ENCODE data around the gene NLGN1.
"Not testable (repeated sequence)": the region's sequence is repeated elsewhere in the genome, so short reads cannot be mapped to it uniquely, and the experiment has no call there.

NLGN1 gene

DNA sequence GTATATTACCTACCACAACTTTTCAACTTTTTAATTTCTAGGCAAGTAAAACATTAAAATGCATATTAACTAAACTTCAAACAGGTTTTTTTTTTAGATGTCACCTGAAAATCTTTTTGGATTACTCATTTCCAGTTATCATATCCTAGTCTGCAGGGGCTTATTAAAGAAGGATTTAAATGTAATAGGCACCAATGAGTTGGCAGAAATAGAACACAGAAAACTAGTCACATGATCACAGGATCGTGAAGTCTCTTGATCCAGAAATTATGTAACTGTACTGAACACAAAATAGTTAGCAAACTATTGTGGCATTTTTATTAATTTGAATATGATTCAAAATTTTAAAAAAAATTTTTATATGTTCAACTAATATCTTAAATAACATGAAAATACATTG, 807.2 kb downstream of the NLGN1 start:
- Histone ChIP-seq H3K27me3 (ENCODE audit: control insufficient read depth, insufficient read depth, low read length) (no peaks in the 10 kb centered on the region), H3K9me3 (ENCODE audit: control insufficient read depth, insufficient read depth, low read depth, low read length) (no peaks in the 10 kb centered on the region), H3K9ac (ENCODE audit: low read length) (no peak overlapping the region), H3K36me3 (ENCODE audit: control insufficient read depth, insufficient read depth, low read length) (no peaks in the 10 kb centered on the region), H3K4me1 (ENCODE audit: control insufficient read depth, insufficient read depth, low read length) (peaks cover 6% of the 10 kb centered on the region; the same call in 1 of the 2 replicates), H3K27ac (ENCODE audit: low read depth, low read length) (no peak overlapping the region), H3K4me3 (ENCODE audit: low read depth, low read length) (no peak overlapping the region)

DNA sequence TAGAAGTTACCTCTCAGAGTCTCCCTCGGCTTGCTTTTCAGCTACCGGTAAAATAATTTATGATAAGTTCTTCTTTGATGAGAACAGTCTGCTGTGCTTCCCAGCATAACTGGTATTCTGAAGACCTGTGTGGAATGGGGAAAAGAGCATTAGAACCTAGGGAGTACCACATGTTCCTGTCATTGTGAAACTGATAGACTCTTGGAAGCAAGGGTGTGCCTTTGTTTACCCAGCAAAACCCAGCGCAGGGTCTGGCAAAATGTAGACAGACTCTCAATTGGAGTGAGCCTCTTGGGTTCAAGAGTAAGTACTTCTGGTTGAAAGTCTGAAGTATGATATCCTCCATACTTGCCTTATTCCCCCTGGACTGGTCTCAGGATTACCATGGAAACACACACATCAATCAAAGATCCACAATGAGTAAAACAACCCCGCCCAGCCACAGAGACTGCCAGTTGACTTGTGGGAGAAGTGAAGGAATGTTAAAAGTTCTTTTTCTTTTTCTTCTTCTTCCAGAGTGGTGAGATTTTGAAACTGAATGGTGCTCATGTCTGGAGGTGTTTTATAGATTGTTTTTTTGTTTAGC, 809.2 kb downstream of the NLGN1 start:
- no peak overlapping the region for H3K27ac ChIP-seq (ENCODE audit: low read depth, low read length)
- H3K36me3 ChIP-seq (ENCODE audit: control insufficient read depth, insufficient read depth, low read length) = no peaks in the 10 kb centered on the region
- H3K27me3 ChIP-seq (ENCODE audit: control insufficient read depth, insufficient read depth, low read length) = no peaks in the 10 kb centered on the region
- peaks cover 6% of the 10 kb centered on the region; the same call in 1 of the 2 replicates for H3K4me1 ChIP-seq (ENCODE audit: control insufficient read depth, insufficient read depth, low read length)
- H3K9ac ChIP-seq (ENCODE audit: low read length) = no peak overlapping the region
- H3K9me3 ChIP-seq (ENCODE audit: control insufficient read depth, insufficient read depth, low read depth, low read length) = no peaks in the 10 kb centered on the region
- no peak overlapping the region for H3K4me3 ChIP-seq (ENCODE audit: low read depth, low read length)

DNA sequence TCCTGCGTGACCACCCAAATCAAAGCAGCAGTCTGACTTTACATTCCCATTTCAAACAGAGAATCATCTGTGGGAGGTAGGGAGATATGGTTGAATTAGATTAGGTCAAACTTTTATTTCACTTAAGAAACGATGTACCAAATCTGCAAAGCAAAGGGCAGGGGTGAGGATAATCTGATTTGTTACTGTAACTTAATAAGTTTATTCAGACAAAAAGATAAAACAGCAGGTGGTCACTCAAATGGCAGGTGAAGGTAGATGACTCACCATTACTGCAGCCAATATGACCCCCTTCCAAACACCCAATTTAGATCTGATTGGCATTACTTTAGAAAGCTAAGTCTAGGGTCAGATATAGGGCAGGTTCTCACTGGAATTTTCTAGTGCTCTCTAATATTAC, 810.6 kb downstream of the NLGN1 start:
- H3K9ac ChIP-seq (ENCODE audit: low read length) = no peak overlapping the region
- H3K4me3 ChIP-seq (ENCODE audit: low read depth, low read length) = no peak overlapping the region
- no peak overlapping the region for H3K27ac ChIP-seq (ENCODE audit: low read depth, low read length)
- no peaks in the 10 kb centered on the region for H3K36me3 ChIP-seq (ENCODE audit: control insufficient read depth, insufficient read depth, low read length)
- no peaks in the 10 kb centered on the region for H3K9me3 ChIP-seq (ENCODE audit: control insufficient read depth, insufficient read depth, low read depth, low read length)
- peaks cover 6% of the 10 kb centered on the region; the same call in 1 of the 2 replicates for H3K4me1 ChIP-seq (ENCODE audit: control insufficient read depth, insufficient read depth, low read length)
- H3K27me3 ChIP-seq (ENCODE audit: control insufficient read depth, insufficient read depth, low read length) = no peaks in the 10 kb centered on the region

DNA sequence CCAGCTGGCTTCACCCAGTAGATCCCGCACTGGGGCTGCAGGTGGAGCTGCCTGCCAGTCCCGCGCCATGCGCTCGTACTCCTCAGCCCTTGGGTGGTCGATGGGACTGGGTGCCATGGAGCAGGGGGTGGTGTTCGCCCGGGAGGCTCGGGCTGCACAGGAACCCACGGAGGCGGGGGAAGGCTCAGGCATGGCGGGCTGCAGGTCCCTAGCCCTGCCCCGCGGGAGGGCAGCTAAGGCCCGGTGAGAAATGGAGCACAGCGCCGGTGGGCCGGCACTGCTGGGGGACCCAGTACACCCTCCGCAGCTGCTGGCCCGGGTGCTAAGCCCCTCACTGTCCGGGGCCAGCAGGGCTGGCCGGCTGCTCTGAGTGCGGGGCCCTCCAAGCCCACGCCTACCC, 814.4 kb downstream of the NLGN1 start:
- H3K9me3 ChIP-seq (ENCODE audit: control insufficient read depth, insufficient read depth, low read depth, low read length) = not testable (repeated sequence)

DNA sequence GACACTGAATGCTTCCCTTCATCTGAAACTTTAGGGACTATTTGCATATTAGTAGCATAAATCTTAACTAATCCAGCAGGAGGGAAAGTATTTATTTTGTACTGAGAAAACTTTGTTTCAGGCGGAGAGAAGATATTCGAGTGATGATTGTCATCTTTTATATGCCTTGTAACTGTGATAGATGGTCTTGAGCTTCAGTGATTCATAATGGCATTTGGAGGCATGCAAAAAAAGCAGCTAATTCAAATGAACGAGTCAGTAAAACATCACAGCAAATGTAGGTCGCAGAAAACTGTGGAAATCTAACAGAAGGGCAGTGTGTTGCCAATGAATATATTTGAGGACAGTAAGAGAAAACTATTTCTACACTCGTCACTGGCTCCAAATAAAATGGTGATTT, 817.9 kb downstream of the NLGN1 start:
- Histone ChIP-seq H3K27ac (ENCODE audit: low read depth, low read length) (no peak overlapping the region), H3K36me3 (ENCODE audit: control insufficient read depth, insufficient read depth, low read length) (no peaks in the 10 kb centered on the region), H3K4me3 (ENCODE audit: low read depth, low read length) (no peak overlapping the region), H3K4me1 (ENCODE audit: control insufficient read depth, insufficient read depth, low read length) (peaks cover 8% of the 10 kb centered on the region), H3K27me3 (ENCODE audit: control insufficient read depth, insufficient read depth, low read length) (no peaks in the 10 kb centered on the region), H3K9me3 (ENCODE audit: control insufficient read depth, insufficient read depth, low read depth, low read length) (no peaks in the 10 kb centered on the region), H3K9ac (ENCODE audit: low read length) (no peak overlapping the region)

More for the DNA sequence above, 814.4 kb downstream of the NLGN1 start:
- H3K9ac ChIP-seq (ENCODE audit: low read length); H3K27me3 ChIP-seq (ENCODE audit: control insufficient read depth, insufficient read depth, low read length); H3K4me3 ChIP-seq (ENCODE audit: low read depth, low read length); H3K36me3 ChIP-seq (ENCODE audit: control insufficient read depth, insufficient read depth, low read length); H3K27ac ChIP-seq (ENCODE audit: low read depth, low read length): not testable (repeated sequence)
- peaks cover 14% of the 10 kb centered on the region for H3K4me1 ChIP-seq (ENCODE audit: control insufficient read depth, insufficient read depth, low read length)

DNA sequence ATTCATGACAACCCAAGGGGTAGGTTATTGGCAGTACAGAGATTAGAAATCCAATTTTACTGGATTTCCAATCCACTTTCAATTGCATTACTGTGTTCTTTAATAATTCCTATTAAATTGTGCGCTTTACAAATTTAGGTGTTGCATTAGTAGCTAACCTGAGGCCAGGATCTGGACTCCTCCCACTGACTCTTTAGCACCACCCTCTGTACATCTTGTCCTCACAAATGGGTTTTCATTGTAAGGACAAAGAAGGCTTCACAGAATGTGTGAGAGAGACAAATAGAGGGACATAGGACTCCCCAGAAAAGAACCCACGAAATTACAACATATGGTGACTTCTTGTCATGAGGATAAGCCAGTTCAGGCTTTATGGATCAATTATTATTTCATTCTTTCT, 818.5 kb downstream of the NLGN1 start:
- Histone ChIP-seq H3K4me1 (ENCODE audit: control insufficient read depth, insufficient read depth, low read length) (peaks cover 9% of the 10 kb centered on the region), H3K9ac (ENCODE audit: low read length) (no peak overlapping the region), H3K9me3 (ENCODE audit: control insufficient read depth, insufficient read depth, low read depth, low read length) (no peaks in the 10 kb centered on the region), H3K27ac (ENCODE audit: low read depth, low read length) (no peak overlapping the region), H3K4me3 (ENCODE audit: low read depth, low read length) (no peak overlapping the region), H3K36me3 (ENCODE audit: control insufficient read depth, insufficient read depth, low read length) (no peaks in the 10 kb centered on the region), H3K27me3 (ENCODE audit: control insufficient read depth, insufficient read depth, low read length) (no peaks in the 10 kb centered on the region)

DNA sequence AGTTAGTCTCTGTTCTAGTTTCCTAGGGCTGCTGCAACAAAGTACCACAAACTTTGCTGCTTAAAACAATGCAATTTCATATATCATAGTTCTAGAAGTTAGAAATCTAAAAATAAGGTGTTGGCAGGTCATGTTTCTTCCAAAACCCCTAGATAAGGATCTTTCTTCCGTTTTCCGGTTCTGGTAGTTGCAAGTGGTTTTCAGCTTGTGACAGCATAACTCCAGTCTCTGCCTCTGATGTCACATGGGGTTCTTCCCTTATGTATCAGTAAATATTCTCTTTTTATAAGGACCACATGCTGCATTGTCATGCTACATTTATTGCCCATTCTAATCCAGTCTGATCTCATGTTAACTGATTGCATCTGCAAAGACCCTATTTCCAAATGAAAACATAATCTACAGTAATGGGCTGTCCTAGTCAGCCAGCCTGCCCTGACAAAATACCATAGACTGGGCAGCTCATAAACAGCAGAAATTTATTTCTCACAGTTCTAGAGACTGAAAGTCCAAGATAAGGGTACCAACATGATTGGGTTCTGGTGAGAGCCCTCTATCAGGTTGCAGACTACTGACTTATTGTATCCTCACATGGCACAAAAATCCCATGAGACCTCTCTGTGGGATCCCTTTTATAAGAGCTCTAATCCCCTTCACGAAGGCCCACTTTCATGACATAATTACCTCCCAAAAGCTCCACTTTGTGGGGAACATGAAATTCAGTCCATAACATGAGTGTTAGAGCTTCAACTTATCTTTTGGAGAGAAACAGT, 819.6 kb downstream of the NLGN1 start:
- no peaks in the 10 kb centered on the region for H3K36me3 ChIP-seq (ENCODE audit: control insufficient read depth, insufficient read depth, low read length)
- no peaks in the 10 kb centered on the region for H3K27me3 ChIP-seq (ENCODE audit: control insufficient read depth, insufficient read depth, low read length)
- no peaks in the 10 kb centered on the region for H3K9me3 ChIP-seq (ENCODE audit: control insufficient read depth, insufficient read depth, low read depth, low read length)
- no peak overlapping the region for H3K9ac ChIP-seq (ENCODE audit: low read length)
- peaks cover 10% of the 10 kb centered on the region for H3K4me1 ChIP-seq (ENCODE audit: control insufficient read depth, insufficient read depth, low read length)
- H3K4me3 ChIP-seq (ENCODE audit: low read depth, low read length) = no peak overlapping the region
- H3K27ac ChIP-seq (ENCODE audit: low read depth, low read length) = no peak overlapping the region

DNA sequence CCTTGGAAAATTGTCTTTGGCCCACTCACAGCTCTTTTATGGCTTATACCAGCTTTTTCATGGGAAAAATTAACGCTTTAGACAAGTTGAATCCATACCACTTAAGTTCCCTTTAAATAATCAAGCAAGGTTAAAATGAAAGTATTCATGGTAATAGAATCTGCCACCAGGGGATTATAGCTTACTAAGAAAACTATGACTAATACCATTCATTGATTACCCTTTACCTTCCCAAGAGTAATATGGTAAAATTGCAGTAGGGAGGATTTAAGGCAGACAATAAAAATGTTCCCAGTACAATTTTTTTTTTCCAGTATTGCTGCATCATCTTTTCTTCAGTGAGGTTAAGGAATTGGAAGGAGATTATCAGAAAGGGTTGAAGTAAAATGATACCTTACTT, 820.5 kb downstream of the NLGN1 start:
- Histone ChIP-seq H3K4me1 (ENCODE audit: control insufficient read depth, insufficient read depth, low read length) (peaks cover 10% of the 10 kb centered on the region), H3K27ac (ENCODE audit: low read depth, low read length) (no peak overlapping the region), H3K9me3 (ENCODE audit: control insufficient read depth, insufficient read depth, low read depth, low read length) (no peaks in the 10 kb centered on the region), H3K4me3 (ENCODE audit: low read depth, low read length) (no peak overlapping the region), H3K27me3 (ENCODE audit: control insufficient read depth, insufficient read depth, low read length) (no peaks in the 10 kb centered on the region), H3K9ac (ENCODE audit: low read length) (no peak overlapping the region), H3K36me3 (ENCODE audit: control insufficient read depth, insufficient read depth, low read length) (no peaks in the 10 kb centered on the region)

DNA sequence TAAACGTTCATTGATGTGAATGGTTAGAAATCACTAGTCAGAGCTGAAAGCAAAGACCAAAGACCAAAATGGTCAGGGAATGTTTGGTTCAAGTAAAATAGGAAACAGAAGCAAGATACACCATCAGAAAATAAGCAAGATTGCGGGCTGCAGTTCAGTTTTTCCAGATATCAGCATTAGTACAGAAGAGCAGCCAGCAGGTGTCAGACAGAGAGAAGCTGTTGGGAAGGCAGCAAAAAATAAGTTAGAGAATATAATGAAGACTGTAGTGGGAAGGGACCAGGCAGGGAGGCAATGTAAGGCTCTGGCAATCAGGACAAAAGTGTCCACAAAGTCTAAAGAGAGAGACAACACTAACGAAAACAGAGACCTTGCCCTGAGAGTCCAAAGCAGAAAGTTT, 822.2 kb downstream of the NLGN1 start:
- Histone ChIP-seq H3K9me3 (ENCODE audit: control insufficient read depth, insufficient read depth, low read depth, low read length) (no peaks in the 10 kb centered on the region; the same call in 1 of the 2 replicates), H3K4me3 (ENCODE audit: low read depth, low read length) (no peak overlapping the region), H3K27me3 (ENCODE audit: control insufficient read depth, insufficient read depth, low read length) (no peaks in the 10 kb centered on the region), H3K9ac (ENCODE audit: low read length) (no peak overlapping the region), H3K4me1 (ENCODE audit: control insufficient read depth, insufficient read depth, low read length) (peaks cover 10% of the 10 kb centered on the region), H3K36me3 (ENCODE audit: control insufficient read depth, insufficient read depth, low read length) (no peaks in the 10 kb centered on the region), H3K27ac (ENCODE audit: low read depth, low read length) (no peak overlapping the region)

DNA sequence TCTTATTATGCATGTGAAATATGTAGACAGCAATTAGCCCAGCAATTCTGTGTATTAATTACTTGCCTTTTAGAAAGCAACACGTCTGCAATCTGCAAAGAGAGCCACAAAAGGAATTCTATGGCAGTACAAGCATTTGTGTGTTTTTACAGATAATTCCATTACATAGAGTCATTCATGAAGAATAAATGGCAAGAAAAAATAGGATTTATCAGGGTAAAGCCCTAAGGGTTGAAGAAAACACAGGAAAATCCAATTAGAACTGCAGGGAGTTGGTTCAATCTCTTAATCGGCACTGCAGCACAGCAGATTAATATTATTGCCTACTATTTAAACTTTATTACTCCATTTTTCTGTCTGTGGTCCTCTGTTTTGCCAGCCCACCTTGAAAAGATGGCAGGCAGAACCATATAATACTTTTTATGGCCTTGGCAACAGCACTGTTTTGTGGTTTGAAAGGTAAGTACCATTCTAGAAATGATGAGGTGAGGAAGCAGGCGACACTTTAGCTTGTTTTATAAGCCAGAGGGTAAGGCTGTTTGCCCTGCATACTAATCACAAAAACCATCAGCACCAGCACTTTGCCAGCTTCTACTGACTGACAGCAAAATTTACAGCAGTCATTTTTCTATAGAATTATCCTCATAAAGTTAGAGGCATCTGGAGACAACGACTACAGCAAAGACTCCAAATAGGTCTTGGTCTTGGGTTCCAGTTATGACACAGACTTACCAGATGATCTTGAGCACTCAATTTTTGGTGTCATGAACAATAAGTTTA, 823.4 kb downstream of the NLGN1 start:
- Histone ChIP-seq H3K9me3 (ENCODE audit: control insufficient read depth, insufficient read depth, low read depth, low read length) (no peaks in the 10 kb centered on the region; the same call in 1 of the 2 replicates), H3K4me3 (ENCODE audit: low read depth, low read length) (no peak overlapping the region), H3K27ac (ENCODE audit: low read depth, low read length) (no peak overlapping the region), H3K36me3 (ENCODE audit: control insufficient read depth, insufficient read depth, low read length) (no peaks in the 10 kb centered on the region), H3K4me1 (ENCODE audit: control insufficient read depth, insufficient read depth, low read length) (0 out of 2 replicates have a peak, but pooled peaks cover 2% of the 10 kb centered on the region), H3K27me3 (ENCODE audit: control insufficient read depth, insufficient read depth, low read length) (no peaks in the 10 kb centered on the region), H3K9ac (ENCODE audit: low read length) (no peak overlapping the region)

DNA sequence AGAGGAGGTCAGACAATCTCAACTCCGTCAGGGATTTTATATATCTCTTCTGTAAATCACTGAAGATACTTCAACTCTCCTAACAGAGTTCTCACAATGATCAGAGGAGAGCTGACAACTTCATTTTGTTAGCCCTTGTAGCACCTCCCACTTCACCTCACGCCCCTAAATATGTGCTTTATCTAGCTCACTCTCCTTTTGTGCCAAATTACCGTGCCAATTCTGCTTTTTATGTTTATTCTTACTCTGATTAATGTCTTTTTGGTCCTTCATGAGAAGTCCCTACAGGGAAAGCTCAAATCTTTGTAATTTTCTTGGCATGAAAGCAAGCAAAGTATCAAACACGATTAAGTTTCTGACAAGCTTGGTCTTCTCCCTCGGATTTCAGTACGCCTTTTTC, 825.5 kb downstream of the NLGN1 start:
- H3K27me3 ChIP-seq (ENCODE audit: control insufficient read depth, insufficient read depth, low read length) = no peaks in the 10 kb centered on the region
- no peak overlapping the region for H3K27ac ChIP-seq (ENCODE audit: low read depth, low read length)
- H3K4me3 ChIP-seq (ENCODE audit: low read depth, low read length) = no peak overlapping the region
- no peak overlapping the region for H3K9ac ChIP-seq (ENCODE audit: low read length)
- H3K4me1 ChIP-seq (ENCODE audit: control insufficient read depth, insufficient read depth, low read length) = peaks cover 2% of the 10 kb centered on the region; the same call in 1 of the 2 replicates
- H3K9me3 ChIP-seq (ENCODE audit: control insufficient read depth, insufficient read depth, low read depth, low read length) = no peaks in the 10 kb centered on the region; the same call in 1 of the 2 replicates
- H3K36me3 ChIP-seq (ENCODE audit: control insufficient read depth, insufficient read depth, low read length) = no peaks in the 10 kb centered on the region

All from HUES6 (cell line).